HepG2 (cell line): ENCODE results near the gene CYTH1. TPM values are rescaled to one million over a fixed set of nuclear protein-coding genes. Genes with fewer than 3 reads are reported as not detected.

Source experiments
- BCL6 ChIP-seq: IDR thresholded peaks from 2 replicates; pipeline ENCODE4 v1.6.1; 2016; ENCODE audit warnings: missing genetic modification reagents, missing compliant biosample characterization
- CBX1 ChIP-seq: IDR thresholded peaks from one replicate; pipeline ENCODE4 v1.6.1; 2016; ENCODE audit warnings: antibody characterized with exemption, low read depth
- FOXC1 ChIP-seq: sonication (generic); formaldehyde crosslinking; IDR thresholded peaks from 2 replicates; pipeline ENCODE4 v1.8.0; 2022; ENCODE audit warnings: mild to moderate bottlenecking, missing genetic modification reagents, borderline replicate concordance
- HDAC2 ChIP-seq: sonication (generic); formaldehyde crosslinking; IDR thresholded peaks from 2 replicates; pipeline ENCODE4 v1.4.0; 2020; ENCODE audit warnings: missing genetic modification reagents
- KDM6A ChIP-seq: IDR thresholded peaks from 2 replicates; pipeline ENCODE4 v1.6.1; 2016; ENCODE audit warnings: low read depth
- MED13 ChIP-seq: sonication (generic); formaldehyde crosslinking; IDR thresholded peaks from 2 replicates; pipeline ENCODE4 v1.5.0; 2020; ENCODE audit warnings: missing genetic modification reagents
- NCOA2 ChIP-seq: sonication (generic); formaldehyde crosslinking; IDR thresholded peaks from 2 replicates; pipeline ENCODE4 v1.8.0; 2022; ENCODE audit warnings: inconsistent platforms
- NFE2 ChIP-seq: sonication (generic); formaldehyde crosslinking; IDR thresholded peaks from 2 replicates; pipeline ENCODE4 v1.4.0; 2020; ENCODE audit warnings: missing genetic modification reagents
- NFIB ChIP-seq: sonication (generic); formaldehyde crosslinking; IDR thresholded peaks from 2 replicates; pipeline ENCODE4 v1.9.0; 2021; ENCODE audit warnings: missing genetic modification reagents, mild to moderate bottlenecking, borderline replicate concordance
- NR2F2 ChIP-seq: IDR thresholded peaks from 2 replicates; pipeline ENCODE4 v1.6.1; 2012; ENCODE audit warnings: low read depth, inconsistent platforms, borderline replicate concordance
- RELA ChIP-seq: sonication (generic); formaldehyde crosslinking; IDR thresholded peaks from 2 replicates; pipeline ENCODE4 v1.4.0; 2020; ENCODE audit warnings: missing genetic modification reagents
- RFX5 ChIP-seq: IDR thresholded peaks from 2 replicates; pipeline ENCODE4 v1.6.1; 2011; ENCODE audit warnings: low read depth, low read length, improper control_type of control experiment
- SALL2 ChIP-seq: sonication (generic); formaldehyde crosslinking; IDR thresholded peaks from 2 replicates; pipeline ENCODE4 v1.8.1; 2023; ENCODE audit warnings: mild to moderate bottlenecking, missing genetic modification reagents, inconsistent platforms
- YY1 ChIP-seq: IDR thresholded peaks from 2 replicates; pipeline ENCODE4 v1.6.1; 2011; ENCODE audit warnings: low read length, low read depth, moderate library complexity, mild to moderate bottlenecking; ENCODE audit not compliant: insufficient read depth, insufficient replicate concordance
- ZFP36L1 ChIP-seq: sonication (generic); formaldehyde crosslinking; IDR thresholded peaks from 2 replicates; pipeline ENCODE4 v1.8.0; 2022; ENCODE audit warnings: mild to moderate bottlenecking, missing genetic modification reagents, moderate library complexity
- ZFP37 ChIP-seq: sonication (generic); formaldehyde crosslinking; IDR thresholded peaks from 2 replicates; pipeline ENCODE4 v1.4.0; 2020; ENCODE audit warnings: missing genetic modification reagents, borderline replicate concordance
- polyA plus RNA-seq, 8 experiments: library from polyadenylated mRNA; depleted of rRNA in 3 of 8; stranded (reverse) in 7 of 8; unstranded in 1 of 8; fragments of >200 nt; fragmentation: Illumina TruSeq in 4 of 8; extraction: Trizol in 4 of 8; gene quantifications; 2 replicates each; pipeline versions ENCODE4 v1.2.1 to v1.2.3, GENCODE V29; 2011 to 2016; ENCODE audit warnings: low read depth in 4 of 8, missing spikeins in 1 of 8, mixed read lengths in 1 of 8; ENCODE audit not compliant: insufficient read depth in 1 of 8
- total RNA-seq, 5 experiments: library from RNA; depleted of rRNA; stranded (reverse); fragments of >200 nt; fragmentation: Illumina TruSeq; extraction: Trizol; gene quantifications; 2 replicates each; pipeline ENCODE4 v1.2.3, GENCODE V29; 2016; ENCODE audit warnings: low read depth in 1 of 5
- TF ChIP-seq, protein P1 (sequence below): IDR thresholded peaks from 2 replicates; pipeline ENCODE4 v1.6.1; 2016; ENCODE audit warnings: missing compliant biosample characterization, missing genetic modification reagents, borderline replicate concordance
- TF ChIP-seq, protein P2 (sequence below): sonication (generic); formaldehyde crosslinking; IDR thresholded peaks from 2 replicates; pipeline ENCODE4 v1.5.0; 2020; ENCODE audit warnings: mild to moderate bottlenecking, missing genetic modification reagents
- TF ChIP-seq, protein P3 (sequence below): sonication (generic); formaldehyde crosslinking; IDR thresholded peaks from 2 replicates; pipeline ENCODE4 v1.4.0; 2020; ENCODE audit warnings: missing genetic modification reagents
- TF ChIP-seq, protein P4 (sequence below): sonication (generic); formaldehyde crosslinking; IDR thresholded peaks from 2 replicates; pipeline ENCODE4 v1.4.0; 2020; ENCODE audit warnings: mild to moderate bottlenecking, missing genetic modification reagents

CYTH1 gene
- total and polyA plus RNA-seq, 2 of the 13 experiments (the other 11 are each of a cell fraction or from before 2014, with no cell fraction given): 20.1 to 48.9 TPM

DNA sequence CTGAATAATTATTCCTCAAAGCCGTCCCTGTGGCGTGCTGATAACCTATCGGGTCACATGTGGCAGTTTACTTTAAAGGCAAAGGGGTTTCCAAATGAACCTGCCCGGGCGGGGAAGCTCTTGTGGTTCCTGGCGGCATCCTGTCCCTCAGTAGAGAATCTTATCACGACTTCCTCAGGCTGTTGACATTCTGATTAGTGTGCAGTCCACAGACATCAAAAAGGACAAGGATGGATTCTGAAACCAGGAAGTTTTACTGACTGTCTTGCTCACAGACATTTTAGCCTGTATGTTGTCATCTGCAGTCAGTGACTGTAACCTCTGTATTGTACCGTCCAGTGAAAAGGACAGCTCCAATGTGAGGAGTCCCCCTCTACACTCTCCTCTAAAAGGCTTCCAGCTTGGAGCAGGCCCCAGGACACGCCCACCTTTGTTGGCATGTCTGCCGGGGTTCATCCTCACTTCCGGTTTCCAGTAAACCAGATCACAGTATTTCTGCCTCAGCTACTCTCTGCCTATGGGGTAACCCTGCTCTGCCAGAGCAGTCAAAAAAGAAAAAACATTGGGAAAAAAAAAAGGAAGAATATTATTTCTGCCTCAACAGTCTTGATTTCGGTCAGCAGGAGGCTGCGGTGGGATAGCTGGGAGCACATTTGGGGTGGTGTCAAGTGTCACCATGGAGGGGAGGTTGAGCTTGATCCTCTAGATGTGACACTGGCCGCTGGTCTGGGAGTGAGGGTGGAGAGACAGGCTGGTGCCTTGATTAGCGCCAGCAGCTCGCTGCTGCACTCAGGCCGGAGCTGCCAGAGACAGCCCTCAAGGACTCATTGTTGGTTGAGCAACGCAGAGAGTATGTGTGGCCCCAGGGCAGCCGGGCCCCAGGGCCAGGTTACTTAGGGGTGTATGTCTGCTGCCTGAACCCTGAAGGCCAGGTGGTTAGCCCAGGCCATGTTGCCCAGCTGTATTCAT is 115.8 kb downstream of the CYTH1 start (continued):
- no peak for TF ChIP-seq ZFP36L1 (CRISPR knock-in tag)
- peak; percentile 82 for TF ChIP-seq HDAC2 (CRISPR knock-in tag)
- TF ChIP-seq NFIB (CRISPR knock-in tag): no peak
- no peak for TF ChIP-seq YY1
- peak; percentile 89 for TF ChIP-seq NCOA2 (CRISPR knock-in tag)
- TF ChIP-seq KDM6A (CRISPR knock-in tag): no peak
- TF ChIP-seq, protein P1, sequence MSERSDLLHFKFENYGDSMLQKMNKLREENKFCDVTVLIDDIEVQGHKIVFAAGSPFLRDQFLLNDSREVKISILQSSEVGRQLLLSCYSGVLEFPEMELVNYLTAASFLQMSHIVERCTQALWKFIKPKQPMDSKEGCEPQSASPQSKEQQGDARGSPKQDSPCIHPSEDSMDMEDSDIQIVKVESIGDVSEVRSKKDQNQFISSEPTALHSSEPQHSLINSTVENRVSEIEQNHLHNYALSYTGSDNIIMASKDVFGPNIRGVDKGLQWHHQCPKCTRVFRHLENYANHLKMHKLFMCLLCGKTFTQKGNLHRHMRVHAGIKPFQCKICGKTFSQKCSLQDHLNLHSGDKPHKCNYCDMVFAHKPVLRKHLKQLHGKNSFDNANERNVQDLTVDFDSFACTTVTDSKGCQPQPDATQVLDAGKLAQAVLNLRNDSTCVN (CRISPR knock-in tag): no peak; the same call in 1 of the 2 replicates
- TF ChIP-seq, protein P2, sequence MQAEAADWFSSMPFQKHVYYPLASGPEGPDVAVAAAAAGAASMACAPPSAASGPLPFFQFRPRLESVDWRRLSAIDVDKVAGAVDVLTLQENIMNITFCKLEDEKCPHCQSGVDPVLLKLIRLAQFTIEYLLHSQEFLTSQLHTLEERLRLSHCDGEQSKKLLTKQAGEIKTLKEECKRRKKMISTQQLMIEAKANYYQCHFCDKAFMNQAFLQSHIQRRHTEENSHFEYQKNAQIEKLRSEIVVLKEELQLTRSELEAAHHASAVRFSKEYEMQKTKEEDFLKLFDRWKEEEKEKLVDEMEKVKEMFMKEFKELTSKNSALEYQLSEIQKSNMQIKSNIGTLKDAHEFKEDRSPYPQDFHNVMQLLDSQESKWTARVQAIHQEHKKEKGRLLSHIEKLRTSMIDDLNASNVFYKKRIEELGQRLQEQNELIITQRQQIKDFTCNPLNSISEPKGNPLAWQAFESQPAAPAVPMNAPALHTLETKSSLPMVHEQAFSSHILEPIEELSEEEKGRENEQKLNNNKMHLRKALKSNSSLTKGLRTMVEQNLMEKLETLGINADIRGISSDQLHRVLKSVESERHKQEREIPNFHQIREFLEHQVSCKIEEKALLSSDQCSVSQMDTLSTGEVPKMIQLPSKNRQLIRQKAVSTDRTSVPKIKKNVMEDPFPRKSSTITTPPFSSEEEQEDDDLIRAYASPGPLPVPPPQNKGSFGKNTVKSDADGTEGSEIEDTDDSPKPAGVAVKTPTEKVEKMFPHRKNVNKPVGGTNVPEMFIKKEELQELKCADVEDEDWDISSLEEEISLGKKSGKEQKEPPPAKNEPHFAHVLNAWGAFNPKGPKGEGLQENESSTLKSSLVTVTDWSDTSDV (CRISPR knock-in tag): peak; percentile 36; the same call in 1 of the 2 replicates
- TF ChIP-seq CBX1: no peak
- TF ChIP-seq SALL2: peak; percentile 54; the same call in 1 of the 2 replicates
- TF ChIP-seq, protein P3, sequence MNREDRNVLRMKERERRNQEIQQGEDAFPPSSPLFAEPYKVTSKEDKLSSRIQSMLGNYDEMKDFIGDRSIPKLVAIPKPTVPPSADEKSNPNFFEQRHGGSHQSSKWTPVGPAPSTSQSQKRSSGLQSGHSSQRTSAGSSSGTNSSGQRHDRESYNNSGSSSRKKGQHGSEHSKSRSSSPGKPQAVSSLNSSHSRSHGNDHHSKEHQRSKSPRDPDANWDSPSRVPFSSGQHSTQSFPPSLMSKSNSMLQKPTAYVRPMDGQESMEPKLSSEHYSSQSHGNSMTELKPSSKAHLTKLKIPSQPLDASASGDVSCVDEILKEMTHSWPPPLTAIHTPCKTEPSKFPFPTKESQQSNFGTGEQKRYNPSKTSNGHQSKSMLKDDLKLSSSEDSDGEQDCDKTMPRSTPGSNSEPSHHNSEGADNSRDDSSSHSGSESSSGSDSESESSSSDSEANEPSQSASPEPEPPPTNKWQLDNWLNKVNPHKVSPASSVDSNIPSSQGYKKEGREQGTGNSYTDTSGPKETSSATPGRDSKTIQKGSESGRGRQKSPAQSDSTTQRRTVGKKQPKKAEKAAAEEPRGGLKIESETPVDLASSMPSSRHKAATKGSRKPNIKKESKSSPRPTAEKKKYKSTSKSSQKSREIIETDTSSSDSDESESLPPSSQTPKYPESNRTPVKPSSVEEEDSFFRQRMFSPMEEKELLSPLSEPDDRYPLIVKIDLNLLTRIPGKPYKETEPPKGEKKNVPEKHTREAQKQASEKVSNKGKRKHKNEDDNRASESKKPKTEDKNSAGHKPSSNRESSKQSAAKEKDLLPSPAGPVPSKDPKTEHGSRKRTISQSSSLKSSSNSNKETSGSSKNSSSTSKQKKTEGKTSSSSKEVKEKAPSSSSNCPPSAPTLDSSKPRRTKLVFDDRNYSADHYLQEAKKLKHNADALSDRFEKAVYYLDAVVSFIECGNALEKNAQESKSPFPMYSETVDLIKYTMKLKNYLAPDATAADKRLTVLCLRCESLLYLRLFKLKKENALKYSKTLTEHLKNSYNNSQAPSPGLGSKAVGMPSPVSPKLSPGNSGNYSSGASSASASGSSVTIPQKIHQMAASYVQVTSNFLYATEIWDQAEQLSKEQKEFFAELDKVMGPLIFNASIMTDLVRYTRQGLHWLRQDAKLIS (CRISPR knock-in tag): no peak
- TF ChIP-seq BCL6 (CRISPR knock-in tag): no peak
- no peak for TF ChIP-seq RELA (CRISPR knock-in tag)
- no peak for TF ChIP-seq RFX5
- TF ChIP-seq NR2F2: peak; percentile 64; the same call in 1 of the 2 replicates
- TF ChIP-seq FOXC1 (CRISPR knock-in tag): 0 out of 2 replicates have a peak, but pooled peaks have one; percentile 17
- 0 out of 2 replicates have a peak, but pooled peaks have one; percentile 77 for TF ChIP-seq MED13 (CRISPR knock-in tag)
- TF ChIP-seq NFE2 (CRISPR knock-in tag): no peak
- TF ChIP-seq, protein P4, sequence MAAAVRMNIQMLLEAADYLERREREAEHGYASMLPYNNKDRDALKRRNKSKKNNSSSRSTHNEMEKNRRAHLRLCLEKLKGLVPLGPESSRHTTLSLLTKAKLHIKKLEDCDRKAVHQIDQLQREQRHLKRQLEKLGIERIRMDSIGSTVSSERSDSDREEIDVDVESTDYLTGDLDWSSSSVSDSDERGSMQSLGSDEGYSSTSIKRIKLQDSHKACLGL: no peak
- TF ChIP-seq ZFP37 (CRISPR knock-in tag): no peak
